IMR-90 (cell line): Measurements from ENCODE around the gene MTRF1L. TPM values are rescaled to one million over a fixed set of nuclear protein-coding genes. Genes with fewer than 3 reads are reported as not detected.

Experiments
- ATAC-seq: fragments of 200-7000 bp; cut with Tn5 transposase; 2 replicates; pipeline ENCODE4 v1.9.1; 2020; ENCODE audit warnings: low read depth, mild to moderate bottlenecking, moderate library complexity
- BruUV-seq: library from RNA; stranded (reverse); fragments of 400-500 nt; replicated peaks from 2 replicates; lab custom pipeline; 2021; lab: Mats Ljungman, UMichigan
- CTCF ChIA-PET: fragments of 300-600 bp; formaldehyde crosslinking; extraction: SDS; loops from one replicate; lab custom pipeline; 2021; ENCODE audit warnings: antibody characterized with exemption; lab: Yijun Ruan, JAX
- POLR2A ChIA-PET: fragments of 300-600 bp; sonication (Branson Sonifier 250); formaldehyde crosslinking; loops from one replicate; lab custom pipeline; 2022; ENCODE audit warnings: antibody characterized with exemption; ENCODE audit not compliant: unreplicated experiment; lab: Charles Lee
- DNase-seq: peaks from one replicate; pipeline ENCODE4 v3.0.0; 2013
- H2AFZ ChIP-seq: replicated peaks from 2 replicates; pipeline ENCODE3; 2013; ENCODE audit warnings: low read length, mild to moderate bottlenecking; ENCODE audit not compliant: poor library complexity
- H2AK5ac ChIP-seq: 2 replicates; pipeline ENCODE4 v1.6.1; 2013; ENCODE audit warnings: low read depth, low read length, inconsistent platforms
- H2AK9ac ChIP-seq: replicated peaks from 2 replicates; pipeline ENCODE3; 2013; ENCODE audit warnings: mild to moderate bottlenecking, low read depth, low read length, moderate library complexity; ENCODE audit not compliant: poor library complexity
- H2BK120ac ChIP-seq: 2 replicates; pipeline ENCODE4 v1.6.1; 2013; ENCODE audit warnings: low read depth, low read length, inconsistent platforms
- H2BK15ac ChIP-seq: 3 replicates; pipeline ENCODE4 v1.6.1; 2013; ENCODE audit warnings: low read depth, low read length, inconsistent platforms
- H2BK20ac ChIP-seq: 2 replicates; pipeline ENCODE4 v1.6.1; 2013; ENCODE audit warnings: low read depth, mild to moderate bottlenecking, inconsistent platforms, low read length, moderate library complexity
- H2BK5ac ChIP-seq: 2 replicates; pipeline ENCODE4 v1.6.1; 2013; ENCODE audit warnings: mild to moderate bottlenecking, low read depth, low read length, inconsistent platforms; ENCODE audit not compliant: poor library complexity, severe bottlenecking
- H3K14ac ChIP-seq: replicated peaks from 2 replicates; pipeline ENCODE4 v1.6.1; 2013; ENCODE audit warnings: low read depth, low read length, inconsistent platforms
- H3K18ac ChIP-seq: 2 replicates; pipeline ENCODE4 v1.6.1; 2013; ENCODE audit warnings: low read depth, low read length, control low read depth
- H3K23ac ChIP-seq: 2 replicates; pipeline ENCODE4 v1.6.1; 2013; ENCODE audit warnings: low read depth, low read length, inconsistent platforms
- H3K27ac ChIP-seq: 2 replicates; pipeline ENCODE4 v1.5.1; 2013; ENCODE audit warnings: mild to moderate bottlenecking, control low read depth, low read length; ENCODE audit not compliant: insufficient read depth
- H3K27me3 ChIP-seq: 2 replicates; pipeline ENCODE4 v1.6.1; 2013; ENCODE audit warnings: low read length; ENCODE audit not compliant: control insufficient read depth, insufficient read depth
- H3K36me3 ChIP-seq: 2 replicates; pipeline ENCODE4 v1.6.1; 2013; ENCODE audit warnings: low read length, mixed read lengths; ENCODE audit not compliant: control insufficient read depth, insufficient read depth
- H3K4ac ChIP-seq: 2 replicates; pipeline ENCODE4 v1.6.1; 2013; ENCODE audit warnings: low read depth, low read length, inconsistent platforms
- H3K4me1 ChIP-seq: 2 replicates; pipeline ENCODE4 v1.6.1; 2013; ENCODE audit warnings: low read length, mixed read lengths; ENCODE audit not compliant: control insufficient read depth, insufficient read depth
- H3K4me2 ChIP-seq: 2 replicates; pipeline ENCODE4 v1.6.1; 2013; ENCODE audit warnings: low read depth, mild to moderate bottlenecking, control low read depth, low read length, moderate library complexity
- H3K4me3 ChIP-seq: 2 replicates; pipeline ENCODE4 v1.5.1; 2013; ENCODE audit warnings: low read depth, mild to moderate bottlenecking, control low read depth, low read length, moderate library complexity; ENCODE audit not compliant: insufficient read depth
- H3K56ac ChIP-seq: 2 replicates; pipeline ENCODE4 v1.6.1; 2013; ENCODE audit warnings: low read length, inconsistent platforms; ENCODE audit not compliant: insufficient read depth; ENCODE audit errors: extremely low read depth
- H3K79me1 ChIP-seq, 2 experiments: 2 replicates each; pipeline ENCODE4 v1.6.1; 2013; ENCODE audit warnings: low read length in 2 of 2, inconsistent platforms in 1 of 2, low read depth in 1 of 2
- H3K9ac ChIP-seq: 2 replicates; pipeline ENCODE4 v1.6.1; 2013; ENCODE audit warnings: low read depth, low read length, control low read depth
- H3K9me1 ChIP-seq: 2 replicates; pipeline ENCODE4 v1.6.1; 2013; ENCODE audit warnings: low read length, inconsistent platforms; ENCODE audit not compliant: insufficient read depth
- H3K9me3 ChIP-seq: 2 replicates; pipeline ENCODE4 v1.6.1; 2013; ENCODE audit warnings: low read length; ENCODE audit not compliant: control insufficient read depth, insufficient read depth
- H4K20me1 ChIP-seq: 2 replicates; pipeline ENCODE4 v1.6.1; 2013; ENCODE audit warnings: low read length, inconsistent platforms; ENCODE audit not compliant: insufficient read depth
- H4K5ac ChIP-seq: 2 replicates; pipeline ENCODE4 v1.6.1; 2013; ENCODE audit warnings: mild to moderate bottlenecking, low read depth, low read length, control low read depth
- H4K8ac ChIP-seq, 2 experiments: 2 replicates each; pipeline ENCODE4 v1.6.1; 2013; ENCODE audit warnings: low read depth in 2 of 2, low read length in 2 of 2, control low read depth in 1 of 2, inconsistent platforms in 1 of 2
- H4K91ac ChIP-seq: 2 replicates; pipeline ENCODE4 v1.6.1; 2013; ENCODE audit warnings: low read depth, low read length, inconsistent platforms; ENCODE audit not compliant: insufficient read depth
- ELK1 ChIP-seq: fragments of 150-350 bp; IDR thresholded peaks from 2 replicates; pipeline ENCODE4 v1.6.1; 2016; ENCODE audit warnings: low read depth, mild to moderate bottlenecking, low read length, moderate library complexity, borderline replicate concordance
- MAZ ChIP-seq: IDR thresholded peaks from 2 replicates; pipeline ENCODE4 v1.6.1; 2012; ENCODE audit warnings: low read depth, mild to moderate bottlenecking, low read length, improper control_type of control experiment, moderate library complexity, borderline replicate concordance
- WGBS, 2 experiments: methylation state at CpG; one replicate each; pipeline versions ENCODE4 v1.1.5 to v1.1.7; 2013; ENCODE audit warnings: missing lambda C conversion rate in 2 of 2; ENCODE audit not compliant: insufficient read length in 1 of 2; ENCODE audit errors: extremely low coverage in 2 of 2; 5-methylcytosine and 5-hydroxymethylcytosine counted together
- dilution Hi-C: fragments of 300-500 bp; cut with HindIII; formaldehyde crosslinking; loops from one replicate; pipeline ENCODE4 v1.14.3; 2018; ENCODE audit warnings: low sequenced_read_pairs; ENCODE audit not compliant: unreplicated experiment
- in situ Hi-C: fragments of 300-500 bp; cut with MboI; formaldehyde crosslinking; loops from 3 replicates; pipeline ENCODE4 v1.14.3; 2019; ENCODE audit warnings: low sequenced_read_pairs, inconsistent platforms, mixed read lengths
- intact Hi-C: fragments of 100-400 bp; cut with micrococcal nuclease; formaldehyde crosslinking; loops from 2 replicates; pipeline ENCODE4 v1.10.0; 2022
- polyA plus RNA-seq, 3 experiments: library from polyadenylated mRNA; depleted of rRNA; stranded (reverse); fragments of >200 nt; gene quantifications; 2 replicates each; pipeline ENCODE4 v1.2.3, GENCODE V29; 2012; ENCODE audit warnings: low replicate concordance in 1 of 3
- total RNA-seq: library from RNA; depleted of rRNA; stranded (reverse); fragments of >200 nt; gene quantifications from 2 replicates; pipeline ENCODE4 v1.2.3, GENCODE V29; 2012

MTRF1L gene
- total and polyA plus RNA-seq, 2 of the 4 experiments (the other 2 are of a cell fraction): 6.9 to 11.1 TPM

- Histone ChIP-seq H4K5ac (no peak overlapping the region), H3K23ac (no peak overlapping the region), H2BK15ac (no peak overlapping the region), H4K8ac (no peak overlapping the region), H3K56ac (no peak overlapping the region), H2BK20ac (no peak overlapping the region), H2AFZ (no peak overlapping the region), H3K4me1 (no peaks in the 10 kb centered on the region), H3K18ac (no peak overlapping the region), H2AK5ac (no peak overlapping the region), H2BK120ac (no peak overlapping the region), H4K91ac (no peak overlapping the region), H4K20me1 (no peaks in the 10 kb centered on the region), H3K14ac (no peak overlapping the region), H2AK9ac (no peak overlapping the region), H3K79me1 (no peaks in the 10 kb centered on the region), H3K9ac (no peak overlapping the region), H3K4me2 (no peak overlapping the region), H3K4me3 (no peak overlapping the region), H2BK5ac (no peak overlapping the region), H3K9me1 (no peaks in the 10 kb centered on the region), H3K4ac (no peak overlapping the region), H3K9me3 (no peaks in the 10 kb centered on the region), H3K36me3 (no peaks in the 10 kb centered on the region), H3K27me3 (no peaks in the 10 kb centered on the region), H3K27ac (no peak overlapping the region)
- intact Hi-C loops: loop anchor here (5.0 to 10.0 kb wide), 2 partner anchors 394 to 462 kb away; no protein-coding TSS in a partner anchor
- in situ Hi-C loops: loop anchor here (10.0 kb wide), 1 partner anchor 92 kb away; no protein-coding TSS in a partner anchor
- ATAC-seq (no peak), DNase-seq (no peak)
- TF ChIP-seq MAZ (no peak), ELK1 (no peak)
- CTCF ChIA-PET: interaction anchor here (0.8 to 0.9 kb wide), 2 partner anchors 8 to 1639 kb away, joined by 3 to 6 read pairs; no protein-coding TSS in a partner anchor
- no TSS peak for BruUV-seq
- dilution Hi-C loops: no loop called here
- WGBS, 2 experiments: no CpG with 5 or more reads among the region's 3 CpGs
- POLR2A ChIA-PET: no interaction called here
Measured at GRCh38 chr6:152946484-152946883, 56.0 kb downstream of the MTRF1L start.
